HG02571 (cell line): Measurements from ENCODE around the gene PCSK1.
"Not testable (repeated sequence)": the region's sequence is repeated elsewhere in the genome, so short reads cannot be mapped to it uniquely, and the experiment has no call there.

Experiments
- ATAC-seq: cut with Tn5 transposase; IDR thresholded peaks from one replicate; pipeline ENCODE4 v1.9.1; 2021; ENCODE audit warnings: mild to moderate bottlenecking, moderate library complexity; ENCODE audit not compliant: unreplicated experiment

PCSK1 gene

GRCh38 chr5:96374653-96375052 lies 58.4 kb downstream of the PCSK1 start:
- ATAC-seq: no peak

DNA sequence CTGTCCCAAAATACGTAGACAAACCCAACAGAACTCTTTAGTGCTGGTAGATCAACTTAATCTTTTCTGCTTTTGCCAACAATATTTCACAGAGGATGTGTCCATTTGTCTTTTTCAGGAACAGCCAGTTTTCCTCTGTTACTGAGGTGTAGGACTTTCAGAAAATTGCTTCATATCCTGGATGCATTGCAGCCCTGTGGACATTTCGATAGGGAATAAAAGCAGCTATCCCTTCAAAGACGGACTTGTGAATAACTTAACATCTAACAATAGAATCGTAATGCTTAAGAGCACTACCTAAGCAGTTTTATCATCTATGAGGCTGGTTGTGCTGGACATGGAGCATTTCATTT lies 59.7 kb downstream of the PCSK1 start:
- ATAC-seq: no peak

DNA sequence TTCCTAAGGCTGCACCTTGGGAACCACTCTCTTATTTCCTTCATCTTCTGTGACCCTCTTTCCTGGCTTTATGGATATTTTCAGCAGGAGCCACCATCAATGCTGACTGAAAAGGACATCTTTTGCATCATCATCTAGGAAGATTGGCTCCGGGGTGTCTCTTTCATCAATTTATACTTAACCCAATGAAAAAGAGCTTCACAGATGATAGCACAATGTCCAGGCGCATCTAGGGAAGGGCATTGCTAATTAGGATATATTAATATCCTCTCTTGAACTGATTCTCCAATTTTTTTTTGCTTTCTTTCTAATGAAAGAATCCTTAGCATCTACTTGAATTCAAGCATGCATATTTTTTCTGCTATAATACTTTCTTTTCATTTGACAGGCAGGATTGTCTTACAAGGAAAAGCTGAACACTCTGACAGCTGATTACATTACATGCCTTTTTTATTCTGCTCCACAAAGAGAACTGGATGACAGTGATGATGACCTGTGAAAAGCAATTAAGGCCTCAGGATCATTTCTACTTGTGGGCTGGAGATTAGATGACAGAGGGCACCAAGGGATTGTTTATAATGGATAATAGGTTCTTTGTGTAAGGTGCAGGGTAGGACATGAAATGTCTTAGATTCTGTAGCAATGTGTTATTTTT lies 60.2 kb downstream of the PCSK1 start:
- no peak for ATAC-seq

DNA sequence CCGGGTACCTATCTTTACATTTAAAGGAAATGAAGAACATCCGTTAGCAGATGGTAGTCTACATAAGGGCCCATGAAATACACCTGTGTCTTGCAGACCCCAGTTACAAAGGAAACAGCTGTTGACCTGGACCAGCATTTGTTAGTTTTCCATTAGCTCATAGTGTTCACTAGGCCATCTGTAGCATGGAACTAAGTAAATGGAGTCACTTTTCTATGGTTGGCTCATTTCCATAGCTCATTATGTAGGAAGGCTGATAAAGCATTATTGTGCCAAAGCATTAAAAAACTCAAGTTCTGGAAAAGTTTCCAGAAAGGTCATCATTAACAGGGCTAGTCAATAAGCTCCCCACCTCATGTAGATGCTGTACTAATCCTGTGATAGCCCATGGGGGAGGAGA lies 62.1 kb downstream of the PCSK1 start:
- no peak for ATAC-seq

- not testable (repeated sequence) for ATAC-seq
Observed at GRCh38 chr5:96367337-96367736, 65.7 kb downstream of the PCSK1 start.

DNA sequence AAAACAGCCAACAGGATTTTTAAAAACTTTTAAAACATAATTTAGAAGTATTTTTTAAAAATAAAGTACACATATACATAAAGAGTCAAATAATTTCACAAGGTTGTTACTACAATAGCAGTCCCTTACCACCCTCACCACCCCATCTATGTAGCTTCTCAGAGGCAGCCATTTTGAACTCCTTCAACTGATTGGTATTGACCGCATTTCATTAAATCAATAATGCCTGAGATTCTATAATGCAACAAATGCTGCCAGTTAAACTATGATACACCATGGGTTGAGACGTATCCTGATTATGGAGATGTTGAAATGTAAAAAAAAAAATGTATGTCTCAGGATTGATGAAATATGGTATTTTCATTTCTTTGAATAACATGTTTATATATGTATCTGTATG lies 78.8 kb downstream of the PCSK1 start:
- no peak for ATAC-seq

GRCh38 chr5:96353220-96353619 lies 79.8 kb downstream of the PCSK1 start:
- ATAC-seq: no peak

GRCh38 chr5:96350678-96351077 lies 82.4 kb downstream of the PCSK1 start:
- no peak for ATAC-seq

DNA sequence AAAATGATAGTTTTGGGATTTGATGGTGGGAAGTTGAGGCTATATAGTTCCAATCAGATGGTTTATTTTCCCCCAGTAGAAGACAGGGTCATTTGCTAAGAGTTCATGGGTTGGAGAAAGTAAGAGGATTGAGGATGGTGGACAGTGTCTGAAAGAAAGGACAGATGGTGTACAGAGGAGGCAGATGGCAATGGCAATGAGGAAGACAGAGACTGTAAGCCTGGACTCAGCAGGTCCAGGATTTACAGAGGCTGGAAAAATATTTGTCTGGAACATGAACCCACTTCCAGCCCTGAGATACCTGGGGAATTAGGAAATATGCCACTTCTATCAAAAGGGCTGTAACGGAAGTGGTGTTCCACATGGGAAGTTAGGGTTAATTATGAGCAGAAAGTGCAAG lies 84.5 kb downstream of the PCSK1 start:
- ATAC-seq: no peak

DNA sequence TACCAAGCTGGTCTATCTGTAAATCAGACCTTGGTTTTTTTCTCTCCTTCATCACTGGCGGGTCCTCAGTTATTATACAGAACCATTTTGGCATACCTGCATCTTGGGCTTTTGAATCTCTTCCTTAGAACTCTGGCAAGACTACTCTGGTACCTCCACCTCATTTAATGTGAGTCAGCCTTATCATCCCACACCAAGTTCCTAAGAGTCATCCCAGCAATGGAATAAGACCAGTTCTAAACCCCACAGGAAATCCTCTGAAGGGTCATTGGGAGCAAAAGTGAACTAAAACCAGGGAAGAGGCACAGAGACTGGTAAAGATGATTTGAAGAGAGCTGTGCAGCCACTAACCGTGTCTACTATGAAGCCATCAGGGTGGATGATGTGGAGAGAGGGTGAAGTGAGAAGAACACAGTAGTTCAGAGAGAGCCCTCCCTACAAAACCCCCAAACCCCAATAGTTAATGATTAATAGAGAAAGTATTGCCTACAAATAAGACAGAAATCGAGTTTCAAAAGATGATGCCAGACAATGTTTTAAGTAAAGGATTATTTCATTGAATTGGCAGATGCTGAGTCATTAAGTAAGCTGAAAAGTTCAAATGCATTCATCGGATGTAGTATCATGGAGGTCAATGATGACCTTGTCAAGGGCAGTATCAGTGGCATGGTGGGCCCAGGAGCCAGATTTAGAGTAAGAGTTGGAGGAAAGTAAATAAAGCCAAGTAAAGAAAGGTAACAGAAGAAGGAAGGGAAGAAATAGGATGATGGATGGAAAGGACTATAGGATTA lies 85.4 kb downstream of the PCSK1 start:
- no peak for ATAC-seq

DNA sequence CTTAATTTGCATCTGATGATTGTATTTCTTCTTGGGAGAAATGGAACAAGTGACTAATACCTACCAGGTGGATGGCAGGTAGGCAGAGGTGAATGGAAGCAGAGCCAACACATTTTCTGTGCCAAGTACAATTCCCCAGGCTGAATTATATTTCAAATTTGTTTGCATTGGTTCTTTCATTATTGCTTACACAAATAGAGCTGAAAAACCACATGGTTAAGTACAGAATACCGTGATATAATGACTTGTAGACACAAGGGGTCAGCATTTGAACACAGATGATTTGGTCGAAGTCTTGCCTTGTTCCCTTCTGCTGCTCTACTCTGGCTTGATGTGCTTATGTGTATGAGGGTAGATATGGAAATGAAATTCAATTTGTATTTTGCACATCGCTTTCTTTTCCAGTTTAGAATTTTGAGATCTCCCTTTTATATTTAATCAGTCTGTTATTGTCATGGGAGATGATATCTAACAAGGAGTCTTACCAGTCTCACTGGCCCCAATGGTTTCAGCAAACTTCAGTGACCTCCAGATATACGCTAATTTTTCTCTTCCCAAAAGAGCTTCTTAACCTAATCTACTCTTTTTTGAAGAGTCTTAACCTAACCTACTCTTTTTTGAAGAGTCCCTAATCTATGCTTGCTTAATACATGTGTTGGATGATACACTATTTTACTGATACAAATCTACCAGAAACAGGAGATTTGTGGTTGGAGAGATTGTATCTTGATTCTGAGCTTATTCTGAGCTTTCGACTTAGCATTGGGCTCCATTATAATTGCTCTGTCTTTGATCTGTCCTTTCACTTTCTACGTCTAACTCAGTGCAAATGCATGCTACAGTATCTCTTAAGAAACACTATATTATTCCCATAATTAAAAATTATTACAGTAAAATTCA lies 88.1 kb downstream of the PCSK1 start:
- ATAC-seq: peak; percentile 90

DNA sequence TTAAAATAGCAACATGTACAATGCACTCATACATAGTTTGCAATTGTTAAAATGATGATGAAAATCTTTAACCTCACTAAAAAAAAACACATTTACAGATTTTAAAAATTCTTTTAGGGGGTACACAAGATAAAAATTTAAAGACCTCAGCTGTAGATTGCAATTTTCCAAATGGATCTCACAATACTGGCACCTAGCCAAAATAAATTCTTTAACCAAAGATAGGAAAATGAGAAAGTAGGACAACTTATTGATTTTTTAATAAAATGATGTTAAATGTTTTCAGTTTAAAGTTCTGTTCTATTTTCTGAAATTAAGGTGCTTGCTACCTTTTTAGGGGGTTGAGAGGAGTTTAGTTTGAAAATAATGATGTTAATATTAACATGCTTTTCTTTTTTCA lies 90.0 kb downstream of the PCSK1 start:
- ATAC-seq: no peak

- no peak for ATAC-seq
Observed at GRCh38 chr5:96342581-96342980, 90.5 kb downstream of the PCSK1 start.
